ENCODE measurements around the gene ARNT2. TPM values are rescaled to one million over a fixed set of nuclear protein-coding genes. Genes with fewer than 3 reads are reported as not detected.

Gene ARNT2
- total RNA-seq, 1 donor from 2014 or later = 9.1 TPM

DNA sequence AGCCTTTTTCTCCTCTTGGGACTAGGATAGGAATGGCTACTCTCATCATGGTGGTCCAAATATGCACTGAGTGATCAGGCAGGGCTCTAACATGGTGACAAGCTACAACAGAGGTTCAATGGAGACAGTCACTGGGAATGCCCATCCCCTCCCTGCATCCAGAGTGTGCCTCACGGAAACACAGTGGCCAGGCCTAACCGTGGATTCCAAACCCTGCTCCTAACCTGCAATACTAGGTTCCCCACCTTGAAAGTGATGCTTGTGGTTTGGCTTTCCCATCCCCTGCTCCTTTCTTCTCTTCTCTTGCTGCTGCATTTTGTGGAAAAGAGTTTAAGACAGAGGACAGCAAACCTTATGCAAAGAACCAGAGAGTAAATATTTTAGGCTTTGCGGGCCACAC lies 216.0 kb downstream of the ARNT2 start:
- H3K4me3 ChIP-seq (ENCODE audit: low read depth, low read length) = no peak overlapping the region
- DNase-seq (ENCODE audit: low read depth) = no peak
- TF ChIP-seq CTCF (conservative IDR thresholded peaks at IDR 0.05; ENCODE audit: low read depth, low read length) = no peak

DNA sequence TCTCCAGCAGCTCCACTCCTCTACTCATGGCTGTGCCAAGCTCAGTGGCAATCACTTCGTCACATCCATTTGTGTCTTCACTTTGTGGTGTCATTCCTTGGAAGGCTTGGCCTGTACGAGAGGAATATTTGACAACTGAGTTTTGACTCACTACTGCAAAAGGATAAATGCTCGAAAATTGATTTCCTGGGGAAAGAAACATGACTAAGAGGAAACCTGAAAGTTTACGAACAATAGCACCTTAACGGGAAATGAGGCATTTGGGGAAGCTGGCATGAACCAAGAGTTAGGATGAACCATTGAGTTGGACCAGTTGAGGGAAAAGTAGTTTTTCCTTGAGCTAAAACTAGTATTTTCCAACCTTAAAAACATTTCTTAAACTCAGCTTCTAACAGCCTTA lies 216.7 kb downstream of the ARNT2 start:
- DNase-seq (ENCODE audit: low read depth) = no peak
- H3K4me3 ChIP-seq (ENCODE audit: low read depth, low read length) = no peak overlapping the region
- TF ChIP-seq CTCF (conservative IDR thresholded peaks at IDR 0.05; ENCODE audit: low read depth, low read length) = no peak

GRCh38 chr15:80626643-80627120 lies 222.5 kb downstream of the ARNT2 start:
- no peak overlapping the region for H3K4me3 ChIP-seq (ENCODE audit: low read depth, low read length)
- DNase-seq (ENCODE audit: low read depth) = no peak
- TF ChIP-seq CTCF (conservative IDR thresholded peaks at IDR 0.05; ENCODE audit: low read depth, low read length) = no peak

- no peak overlapping the region for H3K4me3 ChIP-seq (ENCODE audit: low read depth, low read length)
- DNase-seq (ENCODE audit: low read depth) = no peak
- no peak for TF ChIP-seq CTCF (conservative IDR thresholded peaks at IDR 0.05; ENCODE audit: low read depth, low read length)
These were observed 225.2 kb downstream of the ARNT2 start for GRCh38 chr15:80629355-80629754.

- DNase-seq (ENCODE audit: low read depth) = no peak
- no peak overlapping the region for H3K4me3 ChIP-seq (ENCODE audit: low read depth, low read length)
- no peak for TF ChIP-seq CTCF (conservative IDR thresholded peaks at IDR 0.05; ENCODE audit: low read depth, low read length)
These were observed 226.8 kb downstream of the ARNT2 start for GRCh38 chr15:80630981-80631380.

GRCh38 chr15:80633221-80633620 lies 229.0 kb downstream of the ARNT2 start:
- TF ChIP-seq CTCF (conservative IDR thresholded peaks at IDR 0.05; ENCODE audit: low read depth, low read length) = no peak
- DNase-seq (ENCODE audit: low read depth) = no peak
- H3K4me3 ChIP-seq (ENCODE audit: low read depth, low read length) = no peak overlapping the region

GRCh38 chr15:80635953-80636352 lies 231.8 kb downstream of the ARNT2 start:
- no peak for TF ChIP-seq CTCF (conservative IDR thresholded peaks at IDR 0.05; ENCODE audit: low read depth, low read length)
- no peak overlapping the region for H3K4me3 ChIP-seq (ENCODE audit: low read depth, low read length)
- DNase-seq (ENCODE audit: low read depth) = no peak

Measured in epithelial cell of proximal tubule (primary cell).